TTC549 (cell line): Measurements from ENCODE around the gene CNN3.

Experiments
- FAIRE-seq: peaks from 2 replicates; lab custom pipeline; 2012; peaks lifted over from hg19 to GRCh38; lab: Jason Lieb, UNC

CNN3 gene

GRCh38 chr1:94922761-94923331 lies 4.1 kb downstream of the CNN3 start:
- FAIRE-seq: no peak

- no peak for FAIRE-seq
Observed at GRCh38 chr1:94921977-94922376, 4.9 kb downstream of the CNN3 start.

- no peak for FAIRE-seq
Observed at GRCh38 chr1:94920061-94920460, 6.8 kb downstream of the CNN3 start.

GRCh38 chr1:94919241-94920030 lies 7.5 kb downstream of the CNN3 start:
- no peak for FAIRE-seq

- no peak for FAIRE-seq
Observed at GRCh38 chr1:94917251-94917650, 9.7 kb downstream of the CNN3 start.

- no peak for FAIRE-seq
Observed at GRCh38 chr1:94912263-94913184, 14.4 kb downstream of the CNN3 start.

GRCh38 chr1:94909486-94909885 lies 17.4 kb downstream of the CNN3 start:
- no peak for FAIRE-seq

GRCh38 chr1:94908965-94909364 lies 17.9 kb downstream of the CNN3 start:
- no peak for FAIRE-seq

GRCh38 chr1:94908190-94908589 lies 18.7 kb downstream of the CNN3 start:
- FAIRE-seq: no peak

GRCh38 chr1:94907136-94907535 lies 19.8 kb downstream of the CNN3 start:
- FAIRE-seq: no peak

GRCh38 chr1:94906382-94906781 lies 20.5 kb downstream of the CNN3 start:
- FAIRE-seq: no peak

GRCh38 chr1:94905207-94905606 lies 21.7 kb downstream of the CNN3 start:
- no peak for FAIRE-seq

GRCh38 chr1:94903280-94904009 lies 23.5 kb downstream of the CNN3 start:
- FAIRE-seq: no peak

- FAIRE-seq: no peak
Observed at GRCh38 chr1:94901841-94902240, 25.1 kb downstream of the CNN3 start.

GRCh38 chr1:94899756-94900155 lies 27.2 kb downstream of the CNN3 start:
- no peak for FAIRE-seq

- no peak for FAIRE-seq
Observed at GRCh38 chr1:94898491-94899385, 28.2 kb downstream of the CNN3 start.

- no peak for FAIRE-seq
Observed at GRCh38 chr1:94895518-94895917, 31.4 kb downstream of the CNN3 start.

GRCh38 chr1:94894630-94895029 lies 32.3 kb downstream of the CNN3 start:
- no peak for FAIRE-seq

GRCh38 chr1:94892604-94893254 lies 34.2 kb downstream of the CNN3 start:
- no peak for FAIRE-seq

GRCh38 chr1:94888201-94888600 lies 38.7 kb downstream of the CNN3 start:
- no peak for FAIRE-seq
